GM12865 (cell line): ENCODE data around the gene TMEM200B.

ENCODE experiments used
- DNase-seq: peaks from one replicate; pipeline ENCODE4 v3.0.0; 2010; ENCODE audit warnings: low read depth
- H3K4me3 ChIP-seq: 2 replicates; pipeline ENCODE4 v1.5.1; 2011; ENCODE audit warnings: mild to moderate bottlenecking, low read depth, low read length, control low read depth
- TF ChIP-seq, protein P1 (sequence below): IDR thresholded peaks from 2 replicates; pipeline ENCODE4 v1.5.1; 2011; ENCODE audit warnings: low read length, control low read depth, low read depth, inconsistent platforms; ENCODE audit not compliant: insufficient read depth; ENCODE audit errors: missing control alignments

Gene TMEM200B

DNA sequence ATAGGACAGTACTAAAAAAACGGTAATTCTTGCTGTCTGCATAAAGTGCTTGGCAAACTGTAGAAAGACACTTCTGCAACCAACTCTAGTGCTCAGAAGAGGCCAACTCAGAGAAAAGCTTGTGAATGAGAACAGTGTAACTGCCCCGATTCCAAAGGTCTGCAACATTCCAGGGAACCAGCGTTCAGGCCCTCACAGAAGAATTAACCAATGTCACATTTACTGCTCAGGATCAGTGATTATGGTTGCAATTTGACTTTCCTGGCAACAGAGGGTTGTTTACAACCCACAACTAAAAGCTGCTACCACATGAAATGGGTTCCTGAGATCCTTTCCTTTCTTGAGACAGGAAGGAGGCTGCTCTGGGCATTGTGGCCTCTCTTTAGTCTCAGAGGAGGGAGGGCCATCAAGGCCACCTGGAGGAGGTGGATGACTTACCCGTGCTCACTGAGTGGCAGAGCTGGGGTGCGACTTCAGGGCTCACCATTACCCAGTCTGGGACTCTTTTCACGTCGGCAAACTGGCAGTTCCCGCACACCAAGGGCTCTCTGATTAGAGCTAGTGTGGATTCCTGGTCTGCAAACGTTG, 42.7 kb upstream of the TMEM200B start:
- no peak overlapping the region for H3K4me3 ChIP-seq
- no peak for DNase-seq
- TF ChIP-seq, protein P1, sequence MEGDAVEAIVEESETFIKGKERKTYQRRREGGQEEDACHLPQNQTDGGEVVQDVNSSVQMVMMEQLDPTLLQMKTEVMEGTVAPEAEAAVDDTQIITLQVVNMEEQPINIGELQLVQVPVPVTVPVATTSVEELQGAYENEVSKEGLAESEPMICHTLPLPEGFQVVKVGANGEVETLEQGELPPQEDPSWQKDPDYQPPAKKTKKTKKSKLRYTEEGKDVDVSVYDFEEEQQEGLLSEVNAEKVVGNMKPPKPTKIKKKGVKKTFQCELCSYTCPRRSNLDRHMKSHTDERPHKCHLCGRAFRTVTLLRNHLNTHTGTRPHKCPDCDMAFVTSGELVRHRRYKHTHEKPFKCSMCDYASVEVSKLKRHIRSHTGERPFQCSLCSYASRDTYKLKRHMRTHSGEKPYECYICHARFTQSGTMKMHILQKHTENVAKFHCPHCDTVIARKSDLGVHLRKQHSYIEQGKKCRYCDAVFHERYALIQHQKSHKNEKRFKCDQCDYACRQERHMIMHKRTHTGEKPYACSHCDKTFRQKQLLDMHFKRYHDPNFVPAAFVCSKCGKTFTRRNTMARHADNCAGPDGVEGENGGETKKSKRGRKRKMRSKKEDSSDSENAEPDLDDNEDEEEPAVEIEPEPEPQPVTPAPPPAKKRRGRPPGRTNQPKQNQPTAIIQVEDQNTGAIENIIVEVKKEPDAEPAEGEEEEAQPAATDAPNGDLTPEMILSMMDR: no peak

DNA sequence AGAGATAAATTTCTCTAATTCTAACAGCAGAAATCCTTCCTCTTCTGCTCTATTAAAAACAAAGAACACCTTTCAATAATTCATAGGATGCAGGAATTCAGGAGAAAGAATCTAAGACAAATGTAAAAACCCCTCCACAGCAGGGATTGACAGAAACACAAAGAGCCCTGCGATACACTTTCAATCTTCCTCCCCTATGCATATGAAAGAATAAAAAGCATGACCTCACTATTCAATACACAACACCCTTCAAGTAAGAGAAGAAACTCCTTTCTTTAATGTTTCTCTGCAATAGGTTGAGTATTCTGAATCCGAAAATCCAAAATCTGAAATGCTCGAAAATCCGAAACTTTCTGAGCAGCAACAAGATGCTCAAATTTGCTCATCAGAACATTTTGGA, 40.9 kb upstream of the TMEM200B start:
- no peak overlapping the region for H3K4me3 ChIP-seq
- no peak for DNase-seq
- TF ChIP-seq, protein P1: no peak

DNA sequence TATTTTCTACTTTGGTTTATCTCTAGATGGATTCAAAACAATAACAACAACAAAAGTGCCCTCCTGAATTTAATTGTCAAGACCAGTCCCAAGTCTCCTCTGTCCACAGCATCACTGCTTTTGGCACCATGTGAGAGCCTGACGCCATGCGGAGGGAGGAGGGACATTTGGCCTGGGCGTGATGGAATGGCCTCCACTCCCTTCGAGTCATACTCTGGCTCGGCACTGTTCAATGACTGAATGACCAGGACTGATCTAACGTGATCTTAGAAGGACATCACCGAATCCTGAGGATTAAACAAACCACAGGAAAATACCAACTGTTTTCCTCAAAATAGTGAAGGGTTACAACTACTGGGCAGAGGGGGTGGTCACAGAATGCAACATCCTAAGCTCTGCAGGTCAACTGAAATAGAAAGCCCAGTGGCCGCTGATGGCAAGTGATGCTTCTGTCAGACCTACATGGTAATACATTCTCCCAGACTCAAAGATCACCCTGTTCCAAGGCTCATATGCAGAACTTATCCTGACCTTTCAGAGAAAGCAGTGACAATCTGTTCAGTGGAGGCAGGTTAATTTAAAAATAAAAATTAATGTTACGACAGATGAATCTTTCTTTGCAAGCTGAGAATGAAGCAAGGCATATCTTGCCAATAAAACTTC, 38.9 kb upstream of the TMEM200B start:
- no peak for DNase-seq
- TF ChIP-seq, protein P1: no peak
- no peak overlapping the region for H3K4me3 ChIP-seq

DNA sequence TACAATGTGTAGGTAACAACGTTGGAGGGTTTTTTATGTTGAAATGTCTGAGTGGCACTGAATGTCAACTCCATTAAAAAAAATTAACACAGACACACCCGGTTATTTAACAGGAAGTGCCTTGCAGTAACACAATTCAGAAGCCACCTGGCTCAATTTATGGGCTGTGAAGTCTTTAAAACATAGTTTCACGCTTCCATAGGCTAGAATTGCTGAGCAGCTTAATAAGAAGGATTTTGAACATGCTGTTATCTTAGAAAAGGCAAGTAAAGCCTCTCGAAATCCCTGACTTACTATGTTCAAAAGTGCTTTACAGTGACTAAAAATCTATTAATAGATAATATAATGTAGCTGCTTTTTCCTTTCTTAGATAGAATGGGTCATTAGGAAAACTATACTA, 38.3 kb upstream of the TMEM200B start:
- DNase-seq: no peak
- no peak overlapping the region for H3K4me3 ChIP-seq
- TF ChIP-seq, protein P1: no peak

DNA sequence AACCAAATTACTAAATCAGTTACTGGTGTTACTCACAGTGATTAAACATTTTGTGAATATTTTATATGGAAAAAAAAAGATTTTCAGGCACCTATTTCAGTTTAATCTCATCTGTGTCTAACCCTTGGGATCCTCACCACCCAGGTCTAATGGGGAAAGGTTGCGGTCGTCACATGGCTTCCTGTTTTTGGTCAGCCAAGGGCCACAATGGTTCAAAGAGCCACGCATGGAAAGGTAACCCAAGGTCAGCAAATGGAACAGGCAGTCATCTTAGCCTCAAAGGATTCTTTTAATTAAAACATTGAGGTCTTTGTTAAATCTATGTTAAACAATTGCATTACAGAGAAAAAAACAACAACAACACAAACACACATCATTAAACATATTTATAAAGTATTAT, 36.1 kb upstream of the TMEM200B start:
- TF ChIP-seq, protein P1: no peak
- no peak overlapping the region for H3K4me3 ChIP-seq
- no peak for DNase-seq

DNA sequence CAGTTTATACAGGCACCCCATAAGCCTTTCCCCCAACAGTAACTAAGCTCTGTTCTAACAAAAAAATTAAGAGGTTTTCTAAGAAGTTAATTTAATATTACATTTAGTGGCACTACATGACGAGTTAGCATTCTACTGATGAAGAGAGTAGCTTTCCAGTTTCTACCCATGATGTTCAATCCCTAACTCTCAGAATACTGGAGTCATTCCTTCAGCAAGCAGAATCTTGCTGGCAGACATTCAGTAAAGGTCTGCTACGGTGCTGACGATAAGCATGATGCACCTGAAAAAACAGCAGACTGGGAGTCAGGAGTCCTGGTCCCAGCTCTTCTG, 33.5 kb upstream of the TMEM200B start:
- TF ChIP-seq, protein P1: no peak
- DNase-seq: no peak
- H3K4me3 ChIP-seq: no peak overlapping the region
